Suprapubic skin (tissue), 4 donors: ENCODE results near the gene RAB18. TPM values are rescaled to one million over a fixed set of nuclear protein-coding genes. Genes with fewer than 3 reads are reported as not detected.

Experiments
- DNase-seq, 2 donors: peaks; one replicate each; pipeline ENCODE4 v3.0.0-alpha.2; 2019; ENCODE audit warnings: low spot score in 2 of 2
- H3K27ac ChIP-seq: fragments of 200-600 bp; sonication (generic); one replicate; pipeline ENCODE4 v1.5.1; 2019
- H3K27me3 ChIP-seq: fragments of 200-600 bp; sonication (generic); one replicate; pipeline ENCODE4 v1.5.1; 2019
- H3K36me3 ChIP-seq: fragments of 200-600 bp; sonication (generic); one replicate; pipeline ENCODE4 v1.5.1; 2019
- H3K4me1 ChIP-seq: fragments of 200-600 bp; sonication (generic); one replicate; pipeline ENCODE4 v1.5.1; 2019
- H3K4me3 ChIP-seq: fragments of 200-600 bp; sonication (generic); one replicate; pipeline ENCODE4 v1.5.1; 2019; ENCODE audit warnings: mild to moderate bottlenecking
- H3K9me3 ChIP-seq: fragments of 200-600 bp; sonication (generic); one replicate; pipeline ENCODE4 v1.5.1; 2019
- EP300 ChIP-seq: sonication (generic); formaldehyde crosslinking; IDR thresholded peaks from one replicate; pipeline ENCODE4 v1.6.1; 2017; ENCODE audit warnings: antibody characterized with exemption
- POLR2A ChIP-seq, 2 donors: fragments of 450-650 bp; IDR thresholded peaks; one replicate each; pipeline ENCODE4 v1.6.1; 2017; ENCODE audit warnings: antibody characterized with exemption in 2 of 2, mild to moderate bottlenecking in 2 of 2, moderate library complexity in 2 of 2
- POLR2AphosphoS5 ChIP-seq, 3 donors: sonication (generic); formaldehyde crosslinking; IDR thresholded peaks; one replicate each; pipeline ENCODE4 v1.6.1; 2017; ENCODE audit warnings: antibody characterized with exemption in 3 of 3
- WGBS: methylation state at CpG from one replicate; pipeline ENCODE4 v1.1.5; 2018; 5-methylcytosine and 5-hydroxymethylcytosine counted together
- total RNA-seq, 4 donors: library from RNA; depleted of rRNA; stranded (reverse); fragments of >200 nt; gene quantifications; one replicate each; pipeline ENCODE4 v1.1.0, GENCODE V29; 2016
- TF ChIP-seq, protein P1 (sequence below), 2 donors: fragments of 200-600 bp in 1 of 2; fragments of 450-650 bp in 1 of 2; sonication (generic) in 1 of 2; IDR thresholded peaks; one replicate each; pipeline ENCODE4 v1.5.1; 2016 to 2019; ENCODE audit warnings: antibody characterized with exemption in 2 of 2, mild to moderate bottlenecking in 1 of 2, moderate library complexity in 1 of 2

Gene RAB18
- total RNA-seq, 4 donors from 2014 or later, result 50.1 to 78.1 (median 65.2) TPM

DNA sequence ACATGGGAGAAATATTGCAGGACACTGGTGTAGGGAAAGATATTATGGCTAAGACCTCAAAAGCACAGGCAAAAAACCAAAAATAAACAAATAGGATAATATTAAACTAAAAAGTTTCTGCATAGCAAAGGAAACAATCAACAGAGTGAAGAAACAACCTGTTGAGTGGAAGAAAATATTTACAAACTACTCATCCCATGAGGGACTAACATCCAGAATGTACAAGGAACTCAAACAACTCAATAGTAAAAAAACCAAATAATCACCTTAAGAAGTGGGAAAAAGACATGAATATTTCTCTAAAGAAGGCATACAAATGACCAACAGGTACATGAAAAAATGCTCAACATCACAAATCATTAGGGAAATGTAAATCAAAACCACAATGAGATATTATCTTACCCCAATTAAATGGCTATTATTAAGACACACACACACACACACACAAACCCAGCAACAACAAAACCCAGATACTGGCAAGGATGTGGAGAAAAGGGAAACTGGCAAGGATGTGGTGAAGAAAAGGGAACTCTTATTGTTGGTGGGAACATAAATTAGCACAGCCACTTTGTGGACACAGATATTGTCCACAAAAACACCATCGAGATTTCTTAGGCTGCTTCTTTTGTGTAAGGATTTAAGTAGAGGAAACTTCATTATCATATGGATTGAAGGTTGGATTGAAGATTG, 9.8 kb upstream of the RAB18 start:
- peaks cover 4% of the 10 kb centered on the region for H3K27me3 ChIP-seq
- H3K27ac ChIP-seq, result no peak overlapping the region
- H3K36me3 ChIP-seq, result no peaks in the 10 kb centered on the region
- H3K4me3 ChIP-seq, result no peak overlapping the region
- TF ChIP-seq POLR2A (IDR thresholded peaks at IDR 0.05) (no peak), POLR2AphosphoS5 (IDR thresholded peaks at IDR 0.05) (no peak), EP300 (no peak)
- TF ChIP-seq, protein P1, sequence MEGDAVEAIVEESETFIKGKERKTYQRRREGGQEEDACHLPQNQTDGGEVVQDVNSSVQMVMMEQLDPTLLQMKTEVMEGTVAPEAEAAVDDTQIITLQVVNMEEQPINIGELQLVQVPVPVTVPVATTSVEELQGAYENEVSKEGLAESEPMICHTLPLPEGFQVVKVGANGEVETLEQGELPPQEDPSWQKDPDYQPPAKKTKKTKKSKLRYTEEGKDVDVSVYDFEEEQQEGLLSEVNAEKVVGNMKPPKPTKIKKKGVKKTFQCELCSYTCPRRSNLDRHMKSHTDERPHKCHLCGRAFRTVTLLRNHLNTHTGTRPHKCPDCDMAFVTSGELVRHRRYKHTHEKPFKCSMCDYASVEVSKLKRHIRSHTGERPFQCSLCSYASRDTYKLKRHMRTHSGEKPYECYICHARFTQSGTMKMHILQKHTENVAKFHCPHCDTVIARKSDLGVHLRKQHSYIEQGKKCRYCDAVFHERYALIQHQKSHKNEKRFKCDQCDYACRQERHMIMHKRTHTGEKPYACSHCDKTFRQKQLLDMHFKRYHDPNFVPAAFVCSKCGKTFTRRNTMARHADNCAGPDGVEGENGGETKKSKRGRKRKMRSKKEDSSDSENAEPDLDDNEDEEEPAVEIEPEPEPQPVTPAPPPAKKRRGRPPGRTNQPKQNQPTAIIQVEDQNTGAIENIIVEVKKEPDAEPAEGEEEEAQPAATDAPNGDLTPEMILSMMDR (IDR thresholded peaks at IDR 0.05), result no peak
- DNase-seq, result no peak
- 85% methylated on average over 1 of the region's 1 CpG for WGBS
- no peaks in the 10 kb centered on the region for H3K9me3 ChIP-seq
- H3K4me1 ChIP-seq, result no peaks in the 10 kb centered on the region

DNA sequence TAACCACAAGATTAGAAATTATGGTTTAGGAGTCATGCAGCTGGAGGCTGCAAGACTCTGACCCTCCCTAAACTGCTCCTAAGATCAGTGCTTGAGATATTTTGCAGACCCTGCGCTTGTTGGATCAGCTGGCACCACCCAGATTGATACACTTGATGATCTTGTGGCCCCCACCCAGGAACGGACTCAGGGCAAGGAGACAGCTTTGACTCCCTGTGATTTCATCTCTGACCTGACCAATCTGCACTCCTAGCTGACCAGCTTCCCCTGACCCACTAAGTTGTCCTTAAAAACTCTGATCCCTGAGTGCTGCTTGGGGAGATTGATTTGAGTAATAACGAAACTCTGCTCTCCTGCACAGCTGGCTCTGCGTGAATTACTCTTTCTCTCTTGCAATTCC, 8.0 kb upstream of the RAB18 start:
- Histone ChIP-seq H3K36me3 (no peaks in the 10 kb centered on the region), H3K27ac (no peak overlapping the region), H3K4me1 (peaks cover 13% of the 10 kb centered on the region), H3K9me3 (no peaks in the 10 kb centered on the region), H3K4me3 (no peak overlapping the region), H3K27me3 (no peaks in the 10 kb centered on the region)
- no peak for TF ChIP-seq EP300
- TF ChIP-seq POLR2A (IDR thresholded peaks at IDR 0.05), result no peak
- TF ChIP-seq, protein P1 (IDR thresholded peaks at IDR 0.05), result no peak
- TF ChIP-seq POLR2AphosphoS5 (IDR thresholded peaks at IDR 0.05), result no peak
- WGBS, result 82% methylated on average over 4 of the region's 4 CpGs
- no peak for DNase-seq

DNA sequence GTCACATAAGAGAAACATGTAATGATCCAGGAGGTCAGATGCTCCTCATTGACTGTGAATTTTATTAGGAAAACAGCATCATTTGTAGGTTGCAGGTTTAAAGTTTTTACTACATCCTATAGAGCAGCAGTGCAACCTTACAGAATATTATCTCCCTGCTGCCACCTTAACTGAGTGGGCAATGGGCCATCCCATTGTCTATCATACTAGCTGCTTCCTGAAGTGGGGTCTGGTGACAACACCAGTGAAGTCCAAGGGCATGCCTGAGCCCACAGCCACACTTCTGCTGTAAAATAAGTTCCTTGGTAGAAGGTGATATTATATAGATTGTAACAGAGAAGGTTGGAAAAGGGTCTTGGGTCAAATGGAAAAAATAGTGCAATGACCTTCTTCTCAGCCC, 4.0 kb upstream of the RAB18 start:
- TF ChIP-seq POLR2AphosphoS5 (IDR thresholded peaks at IDR 0.05), result no peak
- no peak for TF ChIP-seq POLR2A (IDR thresholded peaks at IDR 0.05)
- TF ChIP-seq, protein P1 (IDR thresholded peaks at IDR 0.05), result no peak
- no peak for TF ChIP-seq EP300
- no peak for DNase-seq
- peak overlapping the region; percentile 78 for H3K27ac ChIP-seq
- peaks cover 25% of the 10 kb centered on the region for H3K4me1 ChIP-seq
- no peaks in the 10 kb centered on the region for H3K36me3 ChIP-seq
- no peak overlapping the region for H3K4me3 ChIP-seq
- no peaks in the 10 kb centered on the region for H3K27me3 ChIP-seq
- no peaks in the 10 kb centered on the region for H3K9me3 ChIP-seq

DNA sequence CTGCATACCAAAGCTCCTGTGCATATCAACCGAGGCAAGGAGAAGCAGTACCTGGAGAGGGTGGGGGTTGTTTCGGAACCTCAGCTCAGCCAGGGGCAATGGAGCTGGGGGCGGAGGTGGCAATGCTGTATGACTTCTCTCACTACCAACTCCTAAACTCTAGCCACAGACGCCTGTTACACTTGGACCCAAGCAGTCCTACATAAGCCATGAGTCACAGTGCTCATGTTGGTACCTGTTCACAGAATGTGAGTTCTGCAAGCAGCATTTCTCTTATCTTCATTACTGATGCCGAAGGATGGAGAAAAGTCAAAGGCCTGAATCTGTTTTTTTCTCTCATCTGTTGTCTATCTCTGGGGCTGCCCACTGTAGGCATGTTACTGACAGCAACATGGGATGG, 3.2 kb upstream of the RAB18 start:
- H3K27ac ChIP-seq, result peak overlapping the region; percentile 78
- H3K4me3 ChIP-seq, result no peak overlapping the region
- no peaks in the 10 kb centered on the region for H3K36me3 ChIP-seq
- H3K9me3 ChIP-seq, result no peaks in the 10 kb centered on the region
- H3K27me3 ChIP-seq, result no peaks in the 10 kb centered on the region
- peaks cover 33% of the 10 kb centered on the region for H3K4me1 ChIP-seq
- DNase-seq, result no peak
- TF ChIP-seq POLR2AphosphoS5 (IDR thresholded peaks at IDR 0.05) (no peak), EP300 (no peak), POLR2A (IDR thresholded peaks at IDR 0.05) (no peak)
- TF ChIP-seq, protein P1 (IDR thresholded peaks at IDR 0.05), result no peak
- WGBS, result 54% methylated on average over 5 of the region's 5 CpGs

DNA sequence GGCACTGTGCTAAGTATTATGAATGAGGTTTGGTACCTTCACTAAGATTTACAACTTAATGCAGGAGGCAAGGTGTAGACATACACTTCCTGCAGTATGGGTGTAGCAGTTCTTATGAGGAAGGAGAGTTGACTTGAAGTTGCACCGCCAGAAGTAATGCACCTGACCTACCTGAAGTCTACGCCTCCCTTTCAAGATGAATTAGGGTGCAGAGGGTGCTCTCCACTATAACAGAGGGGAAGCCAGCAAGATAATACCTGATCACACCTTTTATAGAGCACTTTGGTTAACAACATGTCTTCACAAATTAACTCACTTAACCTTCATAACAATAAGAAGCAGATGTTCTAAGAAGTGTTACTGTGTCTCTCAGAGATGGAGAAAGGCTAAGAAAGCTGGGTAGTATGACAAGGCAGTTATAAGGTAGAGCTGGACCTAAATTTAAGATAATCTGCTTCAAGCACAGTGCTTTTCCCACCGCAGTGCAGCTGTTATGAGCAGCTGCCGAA, 552 bp upstream of the RAB18 start:
- H3K27ac ChIP-seq, result peak overlapping the region; percentile 96
- peak overlapping the region; percentile 75 for H3K4me3 ChIP-seq
- DNase-seq, result no peak
- H3K27me3 ChIP-seq, result no peaks in the 10 kb centered on the region
- H3K36me3 ChIP-seq, result no peaks in the 10 kb centered on the region
- no peak for TF ChIP-seq POLR2A (IDR thresholded peaks at IDR 0.05)
- TF ChIP-seq POLR2AphosphoS5 (IDR thresholded peaks at IDR 0.05), result no peak
- TF ChIP-seq, protein P1 (IDR thresholded peaks at IDR 0.05), result no peak
- WGBS, result 37% methylated on average over 4 of the region's 4 CpGs
- peaks cover 48% of the 10 kb centered on the region for H3K4me1 ChIP-seq
- H3K9me3 ChIP-seq, result no peaks in the 10 kb centered on the region
